Renal cortical epithelial cell (primary cell): ENCODE measurements around the gene SRPX. TPM values are rescaled to one million over a fixed set of nuclear protein-coding genes. Genes with fewer than 3 reads are reported as not detected.

ENCODE experiments used
- total RNA-seq: library from RNA; depleted of rRNA; stranded (reverse); fragments of >200 nt; gene quantifications from 2 replicates; pipeline ENCODE4 v1.2.3, GENCODE V29; 2014

Gene SRPX
- total RNA-seq, 1 donor from 2014 or later: 8.3 TPM

Other genes with a start within 250 kb of the SRPX start
- gene SYTL5, start 214.3 kb downstream of the SRPX start, total RNA-seq: under 0.01 and 2.4 TPM in 2 replicates
- gene RPGR, start 106.6 kb upstream of the SRPX start, total RNA-seq: 4.5 and 7.2 TPM in 2 replicates
- not detected in 2 replicates for gene OTC, start 131.7 kb upstream of the SRPX start, total RNA-seq